DMS53 treated with DMSO at 0.1 percent for 48 hours (cell line): ENCODE results near the gene TMEM132C.
"Not testable (repeated sequence)": the region's sequence is repeated elsewhere in the genome, so short reads cannot be mapped to it uniquely, and the experiment has no call there.

Source experiments
- DNase-seq: peaks from one replicate; lab custom pipeline; 2025; ENCODE audit not compliant: unreplicated experiment; lab: John Stamatoyannopoulos, UW

The TMEM132C gene

GRCh38 chr12:128463881-128464280 lies 196.9 kb downstream of the TMEM132C start:
- DNase-seq = no peak

GRCh38 chr12:128467882-128468281 lies 200.9 kb downstream of the TMEM132C start:
- DNase-seq = no peak

- no peak for DNase-seq
Observed at GRCh38 chr12:128468926-128469325, 202.0 kb downstream of the TMEM132C start.

GRCh38 chr12:128471491-128471890 lies 204.5 kb downstream of the TMEM132C start:
- DNase-seq = no peak

GRCh38 chr12:128474916-128475315 lies 207.9 kb downstream of the TMEM132C start:
- DNase-seq = no peak

- DNase-seq = no peak
Observed at GRCh38 chr12:128476266-128476665, 209.3 kb downstream of the TMEM132C start.

- no peak for DNase-seq
Observed at GRCh38 chr12:128483526-128484255, 216.7 kb downstream of the TMEM132C start.

- DNase-seq = not testable (repeated sequence)
Observed at GRCh38 chr12:128497376-128497775, 230.4 kb downstream of the TMEM132C start.

GRCh38 chr12:128507470-128507869 lies 240.5 kb downstream of the TMEM132C start:
- no peak for DNase-seq

GRCh38 chr12:128509170-128509569 lies 242.2 kb downstream of the TMEM132C start:
- no peak for DNase-seq

- no peak for DNase-seq
Observed at GRCh38 chr12:128510511-128510910, 243.5 kb downstream of the TMEM132C start.

GRCh38 chr12:128513331-128513730 lies 246.4 kb downstream of the TMEM132C start:
- no peak for DNase-seq

GRCh38 chr12:128513831-128514230 lies 246.9 kb downstream of the TMEM132C start:
- no peak for DNase-seq

GRCh38 chr12:128518644-128519043 lies 251.7 kb downstream of the TMEM132C start:
- DNase-seq = no peak

GRCh38 chr12:128519426-128519825 lies 252.5 kb downstream of the TMEM132C start:
- DNase-seq = no peak

- DNase-seq = no peak
Observed at GRCh38 chr12:128521981-128522380, 255.0 kb downstream of the TMEM132C start.

GRCh38 chr12:128524439-128524838 lies 257.5 kb downstream of the TMEM132C start:
- no peak for DNase-seq

GRCh38 chr12:128531170-128531569 lies 264.2 kb downstream of the TMEM132C start:
- no peak for DNase-seq

GRCh38 chr12:128534906-128535305 lies 267.9 kb downstream of the TMEM132C start:
- DNase-seq = no peak

- DNase-seq = no peak
Observed at GRCh38 chr12:128536810-128537209, 269.8 kb downstream of the TMEM132C start.

- DNase-seq = no peak
Observed at GRCh38 chr12:128537668-128538067, 270.7 kb downstream of the TMEM132C start.

- no peak for DNase-seq
Observed at GRCh38 chr12:128542844-128543243, 275.9 kb downstream of the TMEM132C start.

GRCh38 chr12:128543460-128543859 lies 276.5 kb downstream of the TMEM132C start:
- DNase-seq = no peak
